GM12878 (cell line): ENCODE results near the gene NCR2. TPM values are rescaled to one million over a fixed set of nuclear protein-coding genes. Genes with fewer than 3 reads are reported as not detected.

Experiments
- polyA plus RNA-seq, 11 experiments: library from polyadenylated mRNA; depleted of rRNA in 4 of 11; unstranded in 6 of 11; stranded (reverse) in 5 of 11; fragments of >200 nt; fragmentation: Nextera tagmentation in 4 of 11; fragmentation: Illumina TruSeq in 1 of 11; extraction: Ambion mirVana in 4 of 11; extraction: Trizol in 1 of 11; gene quantifications; 1 replicate in 1 of 11; 2 replicates in 10 of 11; pipeline versions ENCODE4 v1.2.1 to v1.2.3, GENCODE V29; 2011 to 2016; ENCODE audit warnings: inconsistent platforms in 2 of 11, missing spikeins in 2 of 11, low read depth in 1 of 11
- small RNA-seq: library from RNA; depleted of rRNA; stranded (forward); fragments of <200 nt; gene quantifications from one replicate; pipeline ENCODE3, GENCODE V24; 2014
- total RNA-seq, 4 experiments: library from RNA; depleted of rRNA in 3 of 4; stranded (reverse); fragments of >200 nt in 3 of 4; fragmentation: Illumina TruSeq in 1 of 4; extraction: Trizol in 1 of 4; gene quantifications; 2 replicates each; pipeline versions ENCODE4 v1.2.1 to v1.2.3, GENCODE V29; 2013 to 2021

The NCR2 gene
- total and polyA plus RNA-seq, 10 of the 15 experiments (the other 5 are each of a cell fraction or from before 2014, with no cell fraction given): 0.21 to 0.53 TPM; not detected in 8

Small RNAs within 50 kb of the gene (small RNA-seq; reads per million reads assigned to genes)
- not detected for gene RNU6-643P

Other genes starting within 250 kb of the NCR2 start
- not detected in 2 replicates for gene TREML1, start 181.3 kb upstream of the NCR2 start, total RNA-seq (2014; rRNA removed)
- gene TREML1, start 181.3 kb upstream of the NCR2 start, total RNA-seq (2014; rRNA removed; fragmentation: Illumina TruSeq; extraction: Trizol): not detected in 2 replicates
- not detected in 2 replicates for gene TREML1, start 181.3 kb upstream of the NCR2 start, total RNA-seq (2021)
- not detected in 2 replicates for gene TREML1, start 181.3 kb upstream of the NCR2 start, polyA plus RNA-seq (2011; rRNA removed)
- not detected in 2 replicates for gene TREML1, start 181.3 kb upstream of the NCR2 start, polyA plus RNA-seq (2014; fragmentation: Illumina TruSeq; extraction: Trizol)
- not detected for gene TREML1, start 181.3 kb upstream of the NCR2 start, polyA plus RNA-seq (2014; fragmentation: Nextera tagmentation; extraction: Ambion mirVana)
- not detected in 2 replicates for gene TREML1, start 181.3 kb upstream of the NCR2 start, polyA plus RNA-seq (2014; rRNA removed)
- gene TREML1, start 181.3 kb upstream of the NCR2 start, polyA plus RNA-seq (2016; fragmentation: Nextera tagmentation; extraction: Ambion mirVana): under 1 TPM in 1 of 2 experiments, not detected in 1; 0.21 TPM
- gene TREM2, start 172.5 kb upstream of the NCR2 start, total RNA-seq (2014; rRNA removed): not detected in 2 replicates
- not detected in 2 replicates for gene TREM2, start 172.5 kb upstream of the NCR2 start, total RNA-seq (2014; rRNA removed; fragmentation: Illumina TruSeq; extraction: Trizol)
- not detected in 2 replicates for gene TREM2, start 172.5 kb upstream of the NCR2 start, total RNA-seq (2021)
- gene TREM2, start 172.5 kb upstream of the NCR2 start, polyA plus RNA-seq (2011; rRNA removed): not detected in 2 replicates
- gene TREM2, start 172.5 kb upstream of the NCR2 start, polyA plus RNA-seq (2014; fragmentation: Illumina TruSeq; extraction: Trizol): not detected in 2 replicates
- gene TREM2, start 172.5 kb upstream of the NCR2 start, polyA plus RNA-seq (2014; fragmentation: Nextera tagmentation; extraction: Ambion mirVana): not detected
- gene TREM2, start 172.5 kb upstream of the NCR2 start, polyA plus RNA-seq (2014; rRNA removed): not detected in 2 replicates
- gene TREM2, start 172.5 kb upstream of the NCR2 start, polyA plus RNA-seq (2016; fragmentation: Nextera tagmentation; extraction: Ambion mirVana): not detected
- gene TREML2, start 134.5 kb upstream of the NCR2 start, total RNA-seq (2014; rRNA removed): 9.1 and 11.0 TPM in 2 replicates
- gene TREML2, start 134.5 kb upstream of the NCR2 start, total RNA-seq (2014; rRNA removed; fragmentation: Illumina TruSeq; extraction: Trizol): 6.1 and 6.6 TPM in 2 replicates
- 6.8 and 8.2 TPM in 2 replicates for gene TREML2, start 134.5 kb upstream of the NCR2 start, total RNA-seq (2021)
- 1.2 and 1.7 TPM in 2 replicates for gene TREML2, start 134.5 kb upstream of the NCR2 start, polyA plus RNA-seq (2011; rRNA removed)
- gene TREML2, start 134.5 kb upstream of the NCR2 start, polyA plus RNA-seq (2014; fragmentation: Illumina TruSeq; extraction: Trizol): 5.9 and 9.0 TPM in 2 replicates
- gene TREML2, start 134.5 kb upstream of the NCR2 start, polyA plus RNA-seq (2014; fragmentation: Nextera tagmentation; extraction: Ambion mirVana): under 1 TPM; 0.49 to 0.79 TPM
- 7.0 and 7.2 TPM in 2 replicates for gene TREML2, start 134.5 kb upstream of the NCR2 start, polyA plus RNA-seq (2014; rRNA removed)
- gene TREML2, start 134.5 kb upstream of the NCR2 start, polyA plus RNA-seq (2016; fragmentation: Nextera tagmentation; extraction: Ambion mirVana): 1 to 10 TPM; 7.4 to 7.7 TPM
- not detected in 2 replicates for gene TREML4, start 107.3 kb upstream of the NCR2 start, total RNA-seq (2014; rRNA removed)
- gene TREML4, start 107.3 kb upstream of the NCR2 start, total RNA-seq (2014; rRNA removed; fragmentation: Illumina TruSeq; extraction: Trizol): not detected in 2 replicates
- not detected in 2 replicates for gene TREML4, start 107.3 kb upstream of the NCR2 start, total RNA-seq (2021)
- 0.03 TPM in 1 of 2 replicates, not detected in the other for gene TREML4, start 107.3 kb upstream of the NCR2 start, polyA plus RNA-seq (2011; rRNA removed)
- not detected in 2 replicates for gene TREML4, start 107.3 kb upstream of the NCR2 start, polyA plus RNA-seq (2014; fragmentation: Illumina TruSeq; extraction: Trizol)
- gene TREML4, start 107.3 kb upstream of the NCR2 start, polyA plus RNA-seq (2014; fragmentation: Nextera tagmentation; extraction: Ambion mirVana): not detected
- gene TREML4, start 107.3 kb upstream of the NCR2 start, polyA plus RNA-seq (2014; rRNA removed): not detected in 2 replicates
- gene TREML4, start 107.3 kb upstream of the NCR2 start, polyA plus RNA-seq (2016; fragmentation: Nextera tagmentation; extraction: Ambion mirVana): not detected
- not detected in 2 replicates for gene TREM1, start 48.9 kb upstream of the NCR2 start, total RNA-seq (2014; rRNA removed)
- gene TREM1, start 48.9 kb upstream of the NCR2 start, total RNA-seq (2014; rRNA removed; fragmentation: Illumina TruSeq; extraction: Trizol): 0.09 and 0.23 TPM in 2 replicates
- gene TREM1, start 48.9 kb upstream of the NCR2 start, total RNA-seq (2021): 0.44 and 0.77 TPM in 2 replicates
- 1.6 and 2.6 TPM in 2 replicates for gene TREM1, start 48.9 kb upstream of the NCR2 start, polyA plus RNA-seq (2011; rRNA removed)
- 0.35 TPM in 1 of 2 replicates, not detected in the other for gene TREM1, start 48.9 kb upstream of the NCR2 start, polyA plus RNA-seq (2014; fragmentation: Illumina TruSeq; extraction: Trizol)
- under 1 TPM; 0.11 to 0.69 TPM for gene TREM1, start 48.9 kb upstream of the NCR2 start, polyA plus RNA-seq (2014; fragmentation: Nextera tagmentation; extraction: Ambion mirVana)
- gene TREM1, start 48.9 kb upstream of the NCR2 start, polyA plus RNA-seq (2014; rRNA removed): 0.19 and 0.20 TPM in 2 replicates
- gene TREM1, start 48.9 kb upstream of the NCR2 start, polyA plus RNA-seq (2016; fragmentation: Nextera tagmentation; extraction: Ambion mirVana): under 1 TPM in 1 of 2 experiments, not detected in 1; 0.12 TPM
- 3.4 and 5.1 TPM in 2 replicates for gene FOXP4, start 210.8 kb downstream of the NCR2 start, total RNA-seq (2014; rRNA removed)
- 1.8 and 2.3 TPM in 2 replicates for gene FOXP4, start 210.8 kb downstream of the NCR2 start, total RNA-seq (2014; rRNA removed; fragmentation: Illumina TruSeq; extraction: Trizol)
- 41.6 and 46.1 TPM in 2 replicates for gene FOXP4, start 210.8 kb downstream of the NCR2 start, total RNA-seq (2021)
- 0.73 and 2.3 TPM in 2 replicates for gene FOXP4, start 210.8 kb downstream of the NCR2 start, polyA plus RNA-seq (2011; rRNA removed)
- 1.9 and 6.3 TPM in 2 replicates for gene FOXP4, start 210.8 kb downstream of the NCR2 start, polyA plus RNA-seq (2014; fragmentation: Illumina TruSeq; extraction: Trizol)
- gene FOXP4, start 210.8 kb downstream of the NCR2 start, polyA plus RNA-seq (2014; fragmentation: Nextera tagmentation; extraction: Ambion mirVana): under 1 TPM; 0.31 to 0.40 TPM
- gene FOXP4, start 210.8 kb downstream of the NCR2 start, polyA plus RNA-seq (2014; rRNA removed): 12.0 and 16.6 TPM in 2 replicates
- gene FOXP4, start 210.8 kb downstream of the NCR2 start, polyA plus RNA-seq (2016; fragmentation: Nextera tagmentation; extraction: Ambion mirVana): 1 to 10 TPM; 2.1 to 2.3 TPM